NOMO-1 (cell line): Measurements from ENCODE around the gene NYAP2.

Source experiments
- DNase-seq, 2 experiments: peaks; one replicate each; lab custom pipeline; 2025; ENCODE audit not compliant: unreplicated experiment in 2 of 2; lab: John Stamatoyannopoulos, UW

NYAP2 gene

DNA sequence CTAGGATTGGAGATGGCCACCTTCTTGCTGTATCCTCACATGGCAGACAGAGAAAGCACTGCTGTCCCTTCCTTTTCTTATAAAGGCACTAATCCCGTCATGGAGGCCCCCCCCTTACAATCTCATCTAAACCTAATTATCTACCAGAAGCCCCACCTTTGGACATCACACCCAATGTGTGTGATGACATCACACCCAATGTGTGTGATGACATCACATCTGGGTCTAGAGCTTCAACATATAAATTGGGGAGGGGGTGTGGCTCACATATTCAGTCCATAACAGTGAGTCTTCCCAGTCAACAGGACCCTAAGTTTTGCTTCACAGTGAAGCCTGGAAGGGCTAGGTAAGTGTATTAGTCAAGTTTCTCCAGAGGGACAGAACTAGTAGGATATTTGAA, 213.1 kb downstream of the NYAP2 start:
- DNase-seq, result no peak

DNA sequence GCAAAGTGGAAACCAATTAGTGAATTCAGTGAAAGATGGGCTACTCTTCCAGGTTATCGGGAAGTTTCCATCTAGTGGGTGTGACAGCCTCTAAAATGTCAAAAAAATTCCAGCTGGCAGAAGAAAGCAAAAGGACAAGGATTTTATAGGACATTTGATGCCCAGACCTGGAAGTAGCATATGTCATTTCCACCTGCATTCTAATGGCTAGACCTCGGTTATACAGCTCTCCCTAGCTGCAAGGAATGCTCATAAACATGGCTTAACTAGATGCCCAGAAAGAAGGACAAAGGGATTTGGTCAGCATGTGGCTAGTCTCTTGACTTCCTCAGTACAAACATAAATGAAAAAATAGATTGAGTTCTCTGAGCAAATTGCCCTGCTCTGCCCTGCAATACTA, 215.4 kb downstream of the NYAP2 start:
- no peak for DNase-seq

GRCh38 chr2:225615514-225615913, 216.0 kb downstream of the NYAP2 start:
- no peak for DNase-seq

DNA sequence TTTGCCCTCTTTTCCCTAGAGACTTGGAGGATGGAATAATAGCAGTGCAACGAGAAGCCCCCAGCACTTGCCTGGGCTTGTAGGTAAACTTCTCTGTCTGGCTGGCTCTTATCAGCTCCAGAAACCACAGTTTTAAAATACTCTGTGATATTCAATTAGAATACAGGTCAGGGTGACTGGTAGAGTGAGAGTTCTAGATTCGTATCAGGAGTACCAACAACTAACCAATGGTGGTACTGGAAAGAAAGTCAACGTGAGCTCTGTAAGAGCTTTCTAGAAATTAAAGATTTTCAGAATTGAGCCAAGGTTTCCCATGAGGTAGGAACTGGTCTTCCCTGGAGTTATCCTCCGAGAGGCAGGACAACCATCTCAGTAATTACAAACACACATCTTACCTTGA, 216.9 kb downstream of the NYAP2 start:
- DNase-seq, result no peak

GRCh38 chr2:225616848-225617247, 217.3 kb downstream of the NYAP2 start:
- no peak for DNase-seq

DNA sequence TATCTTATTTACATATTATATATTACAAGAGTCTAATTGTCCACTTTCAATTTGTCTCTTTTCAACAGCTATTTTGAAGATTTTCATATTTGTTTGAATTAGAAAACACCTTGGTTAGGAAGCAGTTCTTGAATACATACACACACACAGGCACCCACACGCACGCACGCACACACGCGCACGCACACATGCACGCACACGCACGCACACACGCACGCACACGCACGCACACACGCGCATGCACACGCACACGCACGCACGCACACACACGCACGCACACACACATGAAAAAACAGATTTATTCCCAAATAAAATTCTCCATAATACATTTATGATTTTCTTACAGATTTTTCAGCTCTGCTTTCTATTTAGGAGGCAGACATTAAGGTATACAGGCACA, 220.7 kb downstream of the NYAP2 start:
- DNase-seq, result no peak

- DNase-seq, result no peak
Observed at GRCh38 chr2:225630824-225631533, 231.5 kb downstream of the NYAP2 start.

DNA sequence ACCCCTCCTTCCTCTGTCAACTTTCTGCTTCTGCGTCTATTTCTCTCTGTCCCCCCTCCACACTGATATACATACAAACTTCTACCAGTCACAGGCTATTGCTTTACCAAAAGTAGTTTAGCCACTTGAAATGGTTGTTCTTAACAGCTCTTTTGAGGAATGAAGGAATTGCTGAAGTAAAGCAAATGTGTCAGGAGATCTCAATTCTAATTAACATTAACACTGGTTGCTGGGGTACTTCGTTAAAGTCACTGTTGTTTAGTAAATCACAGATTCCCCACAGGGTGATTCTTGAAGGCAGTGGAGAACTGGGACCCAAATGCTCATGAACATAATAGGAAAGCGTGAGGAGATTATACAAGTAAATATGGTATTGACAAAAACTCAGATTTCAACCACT, 232.8 kb downstream of the NYAP2 start:
- no peak for DNase-seq

DNA sequence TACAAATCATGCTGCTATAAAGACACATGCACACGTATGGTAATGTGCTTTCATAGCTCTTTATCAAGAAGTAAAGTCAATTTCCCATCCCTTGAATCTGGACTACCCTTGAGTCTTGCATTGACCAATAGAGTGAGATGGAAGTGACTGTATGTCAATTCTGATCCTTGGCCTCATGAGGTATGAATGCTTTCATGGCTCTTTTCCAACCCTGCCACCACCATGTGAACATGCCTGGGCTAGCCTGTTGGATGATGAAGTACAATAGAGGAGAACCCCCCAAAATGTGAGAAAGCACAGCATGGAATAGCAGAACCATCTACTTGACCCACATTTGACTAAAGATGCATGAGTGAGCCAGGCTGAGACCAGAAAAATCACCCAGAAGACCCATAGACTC, 237.0 kb downstream of the NYAP2 start:
- no peak for DNase-seq

- no peak for DNase-seq
Observed at GRCh38 chr2:225637259-225637658, 237.7 kb downstream of the NYAP2 start.

DNA sequence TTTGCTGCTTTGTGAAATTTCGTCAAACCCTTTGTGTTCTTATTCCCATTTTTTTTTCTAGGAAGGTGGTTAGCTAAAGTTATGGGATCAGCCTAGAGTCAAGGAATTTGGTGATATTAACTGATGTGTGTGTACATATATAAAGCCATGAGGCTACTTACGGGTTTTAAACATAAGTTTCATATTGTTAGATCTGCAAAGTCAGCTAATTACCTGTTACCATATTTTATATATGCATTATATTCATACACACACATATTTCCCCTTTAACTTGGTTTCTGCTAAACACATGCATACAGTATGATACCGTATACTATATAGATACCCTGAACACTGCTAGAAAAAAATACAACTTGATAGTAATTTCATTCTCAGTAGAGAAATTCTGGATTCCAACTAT, 241.0 kb downstream of the NYAP2 start:
- DNase-seq, result no peak

DNA sequence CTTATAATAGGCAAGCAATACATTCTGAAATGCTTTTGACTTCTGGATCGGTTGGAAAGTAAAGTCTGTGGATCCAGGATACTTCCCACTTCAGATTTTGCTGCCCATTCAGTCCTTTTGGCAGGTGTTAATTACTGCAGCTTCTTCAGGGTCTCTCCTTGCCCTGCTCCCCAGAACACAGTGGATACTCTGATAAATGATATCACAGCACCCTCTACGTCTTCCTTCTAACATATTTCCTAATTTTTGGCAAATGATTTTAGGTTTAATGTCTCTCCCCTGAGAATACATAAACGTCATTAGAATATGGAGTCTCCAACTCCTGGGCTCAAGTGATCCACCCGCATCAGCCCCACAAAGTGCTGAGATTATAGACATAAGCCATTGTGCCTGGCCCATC, 249.8 kb downstream of the NYAP2 start:
- DNase-seq, result no peak

DNA sequence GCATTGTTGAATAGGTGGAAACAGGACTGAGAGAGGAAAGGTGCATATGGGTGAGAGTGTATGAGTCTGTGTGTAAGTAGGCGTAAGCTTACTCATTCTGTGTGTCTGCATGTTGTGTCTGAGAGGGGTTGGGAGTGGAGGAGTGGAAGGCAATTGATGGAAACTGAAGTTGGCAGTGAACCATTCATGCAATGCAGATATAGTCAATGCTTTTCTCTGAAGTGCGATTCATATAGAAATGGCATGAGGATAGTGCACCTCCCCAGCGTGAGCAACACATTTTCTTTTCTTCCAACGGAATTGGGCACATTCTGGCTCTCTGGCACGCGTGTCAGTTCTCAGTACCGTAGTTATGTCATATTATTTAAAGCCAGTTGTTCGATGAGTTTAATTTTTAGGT, 250.5 kb downstream of the NYAP2 start:
- no peak for DNase-seq

- DNase-seq, result peak; percentile 27 to 55
Observed at GRCh38 chr2:225660262-225661131, 261.0 kb downstream of the NYAP2 start.

- no peak for DNase-seq
Observed at GRCh38 chr2:225662101-225662500, 262.6 kb downstream of the NYAP2 start.

GRCh38 chr2:225667445-225667844, 267.9 kb downstream of the NYAP2 start:
- no peak for DNase-seq

GRCh38 chr2:225668606-225669266, 269.2 kb downstream of the NYAP2 start:
- DNase-seq, result peak in 1 of 2 experiments; percentile 46

- no peak for DNase-seq
Observed at GRCh38 chr2:225670111-225670974, 270.8 kb downstream of the NYAP2 start.

DNA sequence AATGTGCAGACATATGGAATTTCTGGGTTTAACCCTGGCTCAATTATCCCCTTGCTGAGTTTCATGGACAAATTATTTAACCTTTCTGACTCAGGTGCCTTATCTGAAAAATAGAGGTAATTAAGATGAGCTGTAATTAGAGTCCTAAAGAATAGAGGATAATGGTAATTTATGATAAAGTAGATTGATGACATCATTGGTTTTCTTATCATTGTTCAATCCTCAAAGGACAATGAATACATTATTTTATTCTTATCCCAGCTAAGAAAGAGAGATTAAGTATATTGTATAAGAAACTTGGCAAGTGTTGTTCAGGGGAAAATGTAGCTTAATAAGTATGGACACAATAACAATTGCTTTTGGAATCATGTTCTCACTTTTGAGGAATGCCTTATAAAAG, 279.3 kb downstream of the NYAP2 start:
- no peak for DNase-seq

GRCh38 chr2:225683258-225683657, 283.7 kb downstream of the NYAP2 start:
- DNase-seq, result no peak

DNA sequence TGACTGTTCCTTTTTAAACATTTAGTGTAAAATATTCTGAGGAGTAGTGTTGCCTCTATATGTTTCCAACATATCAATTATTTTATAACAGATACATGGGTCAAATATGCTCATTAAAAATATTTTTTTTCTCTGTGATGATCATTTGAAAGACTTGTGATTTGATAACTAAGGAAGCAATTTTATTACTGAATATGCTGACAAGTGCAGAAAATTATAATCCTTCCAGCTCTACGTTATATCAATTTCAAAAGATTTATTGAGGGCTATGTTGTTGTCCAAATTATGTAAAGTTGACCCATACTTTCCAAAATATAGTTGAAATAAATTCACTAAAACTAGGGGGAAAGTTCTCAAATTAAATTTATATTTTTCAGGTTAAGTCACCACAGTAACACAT, 290.6 kb downstream of the NYAP2 start:
- no peak for DNase-seq
